Stimulated activated CD8-positive, alpha-beta memory T cell treated with anti-CD3 and anti-CD28 coated beads, Interleukin-4, amount 100 ng/mL, for 4 hours (primary cell): ENCODE data around the gene RASA3.
"Not testable (repeated sequence)": the region's sequence is repeated elsewhere in the genome, so short reads cannot be mapped to it uniquely, and the experiment has no call there.

ENCODE experiments used
- DNase-seq, 2 donors: peaks; one replicate each; pipeline ENCODE4 v3.0.0-alpha.2; 2020; ENCODE audit warnings: low read depth in 2 of 2, low spot score in 1 of 2

RASA3 gene

DNA sequence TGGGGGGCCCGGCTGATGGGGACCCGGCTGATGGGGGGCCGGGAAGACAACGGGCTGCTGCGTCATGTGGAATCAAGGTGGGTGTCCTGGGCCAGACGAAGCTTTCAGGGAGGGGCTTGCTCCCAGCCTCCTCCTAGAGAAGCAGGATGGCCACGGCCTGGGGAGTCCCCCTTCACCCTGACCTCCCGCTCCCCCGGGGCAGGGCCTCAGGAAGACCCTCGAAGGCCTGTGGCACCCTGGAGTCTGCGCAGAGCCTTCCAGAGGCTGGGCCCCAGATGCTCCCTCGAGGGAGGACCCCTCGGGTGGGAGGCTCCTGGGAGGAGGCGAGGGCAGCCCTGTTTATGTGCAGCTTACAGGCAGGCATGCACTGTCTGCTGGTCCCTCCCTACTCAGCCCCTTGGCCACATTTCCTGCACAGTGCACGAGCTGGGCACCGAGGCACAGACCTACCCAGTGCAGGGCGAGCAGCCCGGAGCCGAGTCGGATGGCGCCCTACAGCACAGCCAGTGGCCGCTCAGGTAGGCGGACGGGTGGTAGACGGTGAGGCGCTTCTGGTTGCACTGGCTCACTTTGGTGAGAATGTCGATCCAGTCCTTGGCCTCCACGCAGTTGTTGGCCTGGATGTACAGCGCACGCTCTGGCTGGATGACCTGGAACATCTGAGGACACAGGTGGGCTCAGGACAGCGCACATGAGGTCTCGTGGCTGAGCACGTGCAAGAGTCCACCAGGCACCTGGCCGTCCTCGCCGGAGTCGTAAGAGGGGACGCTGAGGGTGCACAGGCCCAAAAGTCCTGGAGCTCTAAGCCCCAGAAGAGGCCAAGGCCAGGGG is 136.1 kb downstream of the RASA3 start:
- DNase-seq: no peak

DNA sequence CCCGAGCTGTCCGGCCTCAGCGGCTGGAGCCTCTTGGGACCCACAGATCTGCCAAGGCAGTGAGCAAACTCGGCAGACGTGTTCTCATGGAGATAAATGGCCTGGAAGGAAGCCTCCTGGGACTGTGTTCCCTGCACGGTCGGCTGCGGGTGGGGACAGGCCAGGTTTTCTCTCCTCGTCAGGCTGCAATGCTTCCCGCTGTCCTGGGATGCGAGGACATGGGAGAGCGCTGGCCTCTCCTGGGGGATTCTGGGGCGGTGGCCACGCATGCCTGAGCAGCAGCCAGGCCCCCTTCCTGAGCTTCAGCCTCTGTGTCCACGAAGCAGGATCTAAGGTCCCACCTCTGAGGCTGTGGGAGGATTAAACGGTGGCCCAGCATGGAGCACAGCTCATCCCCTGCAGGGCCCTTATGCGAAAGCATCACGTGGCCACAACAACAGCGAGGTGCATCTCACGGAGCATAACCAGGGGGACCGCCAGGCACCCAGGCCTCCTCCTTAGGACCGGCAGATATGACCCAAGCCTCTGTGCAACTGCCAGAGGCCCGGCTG is 137.3 kb downstream of the RASA3 start:
- no peak for DNase-seq

GRCh38 chr13:113992276-113993005 is 140.0 kb downstream of the RASA3 start:
- DNase-seq: no peak

DNA sequence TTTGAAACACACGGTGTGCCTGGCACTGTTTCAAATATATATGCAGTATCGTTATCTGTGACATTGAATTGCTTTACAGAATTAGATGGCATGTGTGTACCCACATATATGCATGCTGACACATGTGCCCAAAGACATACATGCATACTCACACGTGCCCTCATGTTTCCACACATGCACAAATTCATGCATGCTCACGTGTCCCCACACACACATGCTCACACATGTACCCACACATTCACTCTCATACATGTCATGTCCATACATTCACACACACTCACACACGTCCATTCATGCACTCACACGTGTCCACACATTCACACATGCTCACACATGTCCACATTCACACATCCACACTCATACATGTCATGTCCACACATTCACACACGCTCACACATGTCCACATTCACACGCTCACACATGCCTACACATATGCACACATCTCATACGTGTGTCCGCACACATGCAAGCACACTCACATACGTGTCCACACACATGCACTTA is 140.7 kb downstream of the RASA3 start:
- no peak for DNase-seq

DNA sequence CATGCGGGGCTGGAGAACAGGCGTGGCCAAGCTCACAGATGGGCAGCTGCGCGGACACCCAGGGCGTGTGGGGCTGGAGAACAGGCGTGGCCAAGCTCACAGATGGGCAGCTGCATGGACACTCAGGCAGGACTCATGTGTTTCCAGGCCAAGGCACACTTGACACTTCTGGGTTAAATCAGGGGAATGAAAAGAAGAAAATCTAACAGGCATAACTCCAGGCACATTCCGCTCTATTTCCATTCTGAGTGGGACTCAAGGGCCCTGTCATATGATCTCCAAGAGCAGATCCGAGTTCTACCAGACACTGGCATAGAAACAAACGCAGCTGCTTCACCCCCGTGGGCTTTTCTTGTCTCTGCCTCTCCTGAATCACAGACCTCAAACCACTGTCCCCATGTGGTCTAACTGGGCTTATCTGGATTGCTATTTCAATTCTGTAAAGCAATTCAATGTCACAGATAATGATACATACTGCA is 141.2 kb downstream of the RASA3 start:
- DNase-seq: no peak

DNA sequence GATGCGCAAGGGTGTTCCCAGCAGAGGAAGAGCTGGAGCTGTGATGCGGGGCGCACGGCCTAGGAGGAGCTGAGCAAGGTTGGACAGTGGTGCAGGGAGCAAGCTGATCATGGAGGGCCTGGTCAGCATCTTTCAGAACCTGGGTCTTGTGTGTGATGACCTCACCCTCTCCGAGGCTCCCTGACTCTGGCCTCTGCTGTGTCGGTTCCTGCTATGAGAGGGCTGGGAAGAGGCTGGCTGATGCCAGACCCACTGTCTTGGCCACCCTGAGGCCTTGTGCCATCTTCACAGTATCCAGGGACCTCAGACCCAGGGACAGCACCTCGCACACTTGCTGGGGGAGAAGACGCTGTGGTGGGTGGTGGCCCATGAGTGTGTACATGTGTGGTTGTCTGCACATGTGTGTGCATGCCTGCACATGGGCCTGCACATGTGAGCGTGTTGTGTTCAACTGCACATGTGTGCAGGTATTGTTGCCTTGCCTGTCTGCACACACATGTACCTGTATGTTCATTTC is 142.0 kb downstream of the RASA3 start:
- DNase-seq: no peak

- no peak for DNase-seq
Measured at GRCh38 chr13:113989585-113990300, 142.7 kb downstream of the RASA3 start.

- not testable (repeated sequence) for DNase-seq
Measured at GRCh38 chr13:113988859-113989258, 143.6 kb downstream of the RASA3 start.

GRCh38 chr13:113982296-113982661 is 150.1 kb downstream of the RASA3 start:
- DNase-seq: no peak

DNA sequence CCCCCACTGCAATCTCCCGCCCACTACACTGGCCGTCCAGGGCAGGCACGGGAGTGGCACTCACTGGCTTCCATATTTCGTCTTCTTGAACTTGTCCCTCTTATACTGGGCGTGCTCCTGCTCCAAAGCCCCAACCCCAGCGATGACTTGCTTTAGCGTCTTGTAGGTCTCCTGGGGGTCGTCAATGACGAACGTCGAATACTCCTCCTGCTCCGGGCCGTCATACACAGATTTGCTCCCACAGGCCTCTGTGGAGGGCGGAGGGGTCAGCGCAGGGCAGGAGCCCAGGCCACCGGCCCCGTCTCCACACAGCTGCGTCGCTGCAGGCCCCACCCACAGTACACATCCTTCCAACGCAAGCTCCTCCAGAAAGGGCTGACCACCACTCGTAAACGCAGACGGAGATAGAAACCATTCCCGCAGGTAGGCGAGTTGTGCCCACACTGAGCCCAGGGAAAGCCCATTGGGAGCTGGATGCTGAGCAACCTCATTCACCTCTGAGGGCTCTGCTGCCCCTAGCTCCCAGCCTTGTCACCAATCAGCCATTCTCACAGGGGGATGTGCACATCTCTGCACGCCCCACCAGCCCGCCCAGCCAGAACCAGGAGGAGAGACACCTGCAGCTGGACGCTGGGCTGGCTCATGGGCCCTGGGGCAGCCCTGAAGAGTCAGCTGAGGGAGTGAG is 150.7 kb downstream of the RASA3 start:
- DNase-seq: no peak

- DNase-seq: no peak
Measured at GRCh38 chr13:113981194-113981605, 151.2 kb downstream of the RASA3 start.

DNA sequence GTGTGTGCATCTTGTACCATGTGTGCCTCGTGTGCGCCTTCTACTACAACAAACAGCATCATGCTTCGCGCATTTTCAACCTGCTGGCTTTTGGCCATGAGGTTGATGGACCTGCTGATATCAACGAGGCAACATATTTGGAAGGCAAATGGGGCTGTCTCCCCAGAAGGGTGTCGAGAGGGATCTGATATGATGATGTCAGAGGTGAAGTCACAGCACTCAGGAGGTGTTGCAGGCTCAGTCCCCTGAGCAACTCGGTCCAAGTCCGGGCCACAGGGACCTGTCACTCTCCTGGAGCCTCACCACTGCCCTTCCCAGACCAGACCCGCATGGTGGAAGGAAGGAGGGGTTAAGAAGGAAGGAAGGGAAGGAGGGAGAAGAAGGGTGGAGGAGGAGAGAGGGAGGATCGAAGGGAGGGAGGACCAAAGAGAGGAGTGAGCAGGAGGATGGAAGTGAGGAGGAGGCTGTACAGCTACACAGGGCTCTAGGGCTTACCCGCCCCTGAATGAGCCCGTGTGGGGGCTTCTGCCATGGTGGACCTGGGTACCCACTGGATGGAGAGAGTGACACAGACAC is 151.8 kb downstream of the RASA3 start:
- DNase-seq: no peak

DNA sequence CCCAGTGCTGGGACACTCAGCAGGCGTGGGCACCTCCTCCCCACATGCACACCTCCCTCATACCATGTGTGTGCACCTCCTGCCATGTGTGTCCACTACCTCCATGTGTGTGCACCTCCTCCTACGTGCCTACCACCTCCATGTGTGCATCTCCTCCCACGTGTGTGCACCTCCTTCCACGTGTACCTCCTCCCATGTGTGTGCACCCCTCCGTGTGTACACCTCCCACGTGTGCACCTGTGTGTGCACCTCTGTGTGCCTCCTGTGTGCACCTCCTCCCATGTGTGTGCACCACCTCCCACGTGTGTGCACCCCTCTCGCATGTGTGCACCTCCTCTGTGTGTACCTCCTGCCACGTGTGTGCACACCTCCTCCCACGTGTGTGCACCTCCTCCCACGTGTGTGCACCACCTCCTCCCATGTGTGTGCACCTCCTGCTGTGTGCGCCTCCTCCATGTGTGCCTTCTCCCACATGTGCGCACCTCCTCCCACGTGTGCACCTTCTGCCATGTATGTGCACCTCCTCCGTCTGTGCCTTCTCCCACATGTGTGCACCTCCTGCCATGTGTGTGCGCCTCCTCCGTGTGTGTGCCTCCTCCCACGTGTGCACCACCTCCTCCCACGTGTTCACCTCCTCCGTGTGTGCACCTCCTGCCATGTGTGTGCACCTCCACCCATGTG is 152.5 kb downstream of the RASA3 start:
- DNase-seq: no peak

- no peak for DNase-seq
Measured at GRCh38 chr13:113978741-113979481, 153.5 kb downstream of the RASA3 start.

DNA sequence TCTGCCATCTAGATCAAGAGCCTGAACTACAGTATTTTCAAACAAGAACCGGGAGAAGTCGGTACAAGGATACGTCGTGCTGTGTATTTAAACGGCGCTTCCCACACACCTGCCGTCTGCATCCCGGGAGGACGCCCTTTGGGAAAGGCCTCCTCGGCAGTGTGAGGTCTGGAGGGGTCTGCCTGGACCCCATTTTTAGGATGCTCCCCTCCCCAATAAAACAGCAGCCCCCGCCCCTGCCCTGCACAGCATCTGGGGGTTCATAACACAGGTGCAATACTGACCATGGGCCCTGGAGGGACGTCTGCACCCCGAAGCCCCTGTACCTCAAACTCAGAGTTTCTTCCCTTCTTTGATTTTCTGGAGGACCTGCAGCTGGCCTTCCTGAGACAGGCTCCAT is 154.4 kb downstream of the RASA3 start:
- DNase-seq: no peak

- no peak for DNase-seq
Measured at GRCh38 chr13:113976711-113977684, 155.4 kb downstream of the RASA3 start.

- no peak for DNase-seq
Measured at GRCh38 chr13:113975416-113975815, 157.0 kb downstream of the RASA3 start.
